Osteocyte (in vitro differentiated cells): Measurements from ENCODE around the gene THAP9. TPM values are rescaled to one million over a fixed set of nuclear protein-coding genes. Genes with fewer than 3 reads are reported as not detected.

ENCODE experiments used
- DNase-seq: peaks from one replicate; pipeline ENCODE4 v3.0.0; 2021; ENCODE audit warnings: mixed read lengths; ENCODE audit not compliant: unreplicated experiment; ENCODE audit errors: extremely low spot score
- H3K27ac Mint-ChIP-seq: one replicate; pipeline ENCODE4 v1.8.0; 2021; ENCODE audit warnings: mild to moderate bottlenecking, mixed read lengths; ENCODE audit not compliant: unreplicated experiment
- H3K27me3 Mint-ChIP-seq: one replicate; pipeline ENCODE4 v1.8.0; 2021; ENCODE audit warnings: mixed read lengths; ENCODE audit not compliant: unreplicated experiment
- H3K36me3 Mint-ChIP-seq: one replicate; pipeline ENCODE4 v1.8.0; 2021; ENCODE audit warnings: mixed read lengths; ENCODE audit not compliant: unreplicated experiment
- H3K4me1 Mint-ChIP-seq: one replicate; pipeline ENCODE4 v1.8.0; 2021; ENCODE audit warnings: mixed read lengths; ENCODE audit not compliant: unreplicated experiment
- H3K4me3 Mint-ChIP-seq: one replicate; pipeline ENCODE4 v1.8.0; 2021; ENCODE audit warnings: mild to moderate bottlenecking, moderate library complexity, mixed read lengths; ENCODE audit not compliant: unreplicated experiment
- H3K9me3 Mint-ChIP-seq: one replicate; pipeline ENCODE4 v1.8.0; 2021; ENCODE audit warnings: mixed read lengths; ENCODE audit not compliant: unreplicated experiment
- CTCF ChIP-seq: fragments of 200-600 bp; sonication (generic); IDR thresholded peaks from 2 replicates; pipeline ENCODE4 v1.5.0; 2021; ENCODE audit warnings: antibody characterized with exemption, mild to moderate bottlenecking, moderate library complexity
- total RNA-seq: library from RNA; stranded (reverse); gene quantifications from 2 replicates; pipeline ENCODE4 v1.2.1, GENCODE V29; 2021

The THAP9 gene
- total RNA-seq, 1 donor from 2014 or later: 4.9 TPM

GRCh38 chr4:82965763-82966162, 65.2 kb downstream of the THAP9 start:
- TF ChIP-seq CTCF: no peak
- no peaks in the 10 kb centered on the region for H3K27me3 Mint-ChIP-seq
- no peaks in the 10 kb centered on the region for H3K9me3 Mint-ChIP-seq
- no peak for DNase-seq
- no peaks in the 10 kb centered on the region for H3K4me1 Mint-ChIP-seq
- H3K36me3 Mint-ChIP-seq: peaks cover 36% of the 10 kb centered on the region
- no peak overlapping the region for H3K27ac Mint-ChIP-seq
- H3K4me3 Mint-ChIP-seq: no peak overlapping the region

GRCh38 chr4:82968972-82969371, 68.4 kb downstream of the THAP9 start:
- no peak overlapping the region for H3K27ac Mint-ChIP-seq
- no peak for DNase-seq
- no peaks in the 10 kb centered on the region for H3K9me3 Mint-ChIP-seq
- TF ChIP-seq CTCF: no peak
- H3K27me3 Mint-ChIP-seq: no peaks in the 10 kb centered on the region
- H3K4me1 Mint-ChIP-seq: no peaks in the 10 kb centered on the region
- no peak overlapping the region for H3K4me3 Mint-ChIP-seq
- peaks cover 33% of the 10 kb centered on the region for H3K36me3 Mint-ChIP-seq

GRCh38 chr4:82969414-82969813, 68.9 kb downstream of the THAP9 start:
- Mint-ChIP-seq H3K4me3 (no peak overlapping the region), H3K9me3 (no peaks in the 10 kb centered on the region), H3K4me1 (no peaks in the 10 kb centered on the region), H3K27ac (no peak overlapping the region), H3K36me3 (peaks cover 29% of the 10 kb centered on the region), H3K27me3 (no peaks in the 10 kb centered on the region)
- no peak for TF ChIP-seq CTCF
- no peak for DNase-seq

Other genes with a start within 250 kb of the THAP9 start
- gene SCD5, start 101.9 kb upstream of the THAP9 start, total RNA-seq: 23.7 and 23.9 TPM in 2 replicates
- gene SEC31A, start 9.6 kb upstream of the THAP9 start, total RNA-seq: 360 and 377 TPM in 2 replicates
- gene LIN54, start 110.1 kb downstream of the THAP9 start, total RNA-seq: 12.6 TPM in 2 replicates
- 33.8 and 38.5 TPM in 2 replicates for gene COPS4, start 134.4 kb downstream of the THAP9 start, total RNA-seq
- not detected in 2 replicates for gene PLAC8, start 214.0 kb downstream of the THAP9 start, total RNA-seq